MCF 10A (cell line): ENCODE results near the gene PHACTR2. TPM values are rescaled to one million over a fixed set of nuclear protein-coding genes. Genes with fewer than 3 reads are reported as not detected.

Experiments
- BruUV-seq: library from RNA; stranded (reverse); fragments of 400-500 nt; replicated peaks from 2 replicates; lab custom pipeline; 2021; lab: Mats Ljungman, UMichigan
- CTCF ChIA-PET: fragments of 300-600 bp; sonication (Branson Sonifier 250); formaldehyde crosslinking; extraction: SDS; loops from one replicate; lab custom pipeline; 2021; ENCODE audit warnings: antibody characterized with exemption, inconsistent platforms; lab: Yijun Ruan, JAX
- POLR2A ChIA-PET: fragments of 300-600, 350-650 bp; sonication (Branson Sonifier 250); formaldehyde crosslinking; extraction: SDS; loops from one replicate; lab custom pipeline; 2020; ENCODE audit warnings: antibody characterized with exemption, inconsistent platforms; lab: Yijun Ruan, JAX
- DNase-seq: peaks from one replicate; pipeline ENCODE4 v3.0.0-alpha.2; 2018; ENCODE audit not compliant: unreplicated experiment
- H3K27ac Mint-ChIP-seq: one replicate; pipeline ENCODE4 v1.8.0; 2022; ENCODE audit warnings: mild to moderate bottlenecking, low read depth, mixed read lengths; ENCODE audit not compliant: unreplicated experiment
- H3K27me3 Mint-ChIP-seq: one replicate; pipeline ENCODE4 v1.8.0; 2022; ENCODE audit warnings: mixed read lengths; ENCODE audit not compliant: insufficient read depth, unreplicated experiment
- H3K36me3 Mint-ChIP-seq: one replicate; pipeline ENCODE4 v1.8.0; 2022; ENCODE audit warnings: mild to moderate bottlenecking, moderate library complexity, mixed read lengths; ENCODE audit not compliant: insufficient read depth, unreplicated experiment
- H3K4me1 Mint-ChIP-seq: one replicate; pipeline ENCODE4 v1.8.0; 2022; ENCODE audit warnings: mixed read lengths; ENCODE audit not compliant: insufficient read depth, unreplicated experiment
- H3K4me3 Mint-ChIP-seq: one replicate; pipeline ENCODE4 v1.8.0; 2022; ENCODE audit warnings: mild to moderate bottlenecking, moderate library complexity, mixed read lengths; ENCODE audit not compliant: unreplicated experiment
- H3K9me3 Mint-ChIP-seq: one replicate; pipeline ENCODE4 v1.8.0; 2022; ENCODE audit warnings: mixed read lengths; ENCODE audit not compliant: unreplicated experiment
- CTCF ChIP-seq: fragments of 200-600 bp; IDR thresholded peaks from one replicate; pipeline ENCODE4 v1.8.0; 2022; ENCODE audit warnings: antibody characterized with exemption, mild to moderate bottlenecking; ENCODE audit not compliant: unreplicated experiment
- intact Hi-C: fragments of 100-400 bp; cut with micrococcal nuclease; formaldehyde crosslinking; loops from 2 replicates; pipeline ENCODE4 v1.14.1; 2022
- total RNA-seq: library from RNA; stranded (reverse); gene quantifications from 2 replicates; pipeline ENCODE4 v1.2.3, GENCODE V29; 2022

The PHACTR2 gene
- total RNA-seq, 1 experiment from 2014 or later = 34.4 TPM

DNA sequence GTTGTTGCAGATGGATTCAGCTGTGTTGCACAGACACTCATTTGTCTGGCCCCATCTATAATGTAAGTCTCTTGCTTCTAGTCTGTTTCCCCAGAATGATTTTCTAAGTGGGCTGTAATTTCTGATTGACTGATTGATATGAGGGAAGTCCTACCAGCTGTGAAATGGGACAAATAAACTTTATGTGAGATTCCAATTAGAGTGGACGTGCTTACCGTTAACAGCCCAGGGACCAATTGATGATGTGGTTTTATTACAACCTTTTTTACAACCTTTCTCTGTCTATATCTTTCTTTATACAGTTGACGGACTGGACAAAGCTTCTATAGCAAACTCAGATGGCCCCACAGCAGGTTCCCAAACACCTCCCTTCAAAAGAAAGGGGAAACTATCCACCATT is 33.9 kb downstream of the PHACTR2 start:
- Mint-ChIP-seq H3K27me3 (no peaks in the 10 kb centered on the region), H3K27ac (no peak overlapping the region)

GRCh38 chr6:143718472-143718871 is 40.7 kb downstream of the PHACTR2 start:
- DNase-seq = no peak
- peaks cover 6% of the 10 kb centered on the region for H3K4me1 Mint-ChIP-seq
- ChIA-PET POLR2A (no interaction called here), CTCF (no interaction called here)
- no peaks in the 10 kb centered on the region for H3K27me3 Mint-ChIP-seq
- intact Hi-C loops = no loop called here
- TF ChIP-seq CTCF = no peak
- no peaks in the 10 kb centered on the region for H3K36me3 Mint-ChIP-seq
- H3K9me3 Mint-ChIP-seq = no peaks in the 10 kb centered on the region
- no peak overlapping the region for H3K27ac Mint-ChIP-seq
- no TSS peak for BruUV-seq
- no peak overlapping the region for H3K4me3 Mint-ChIP-seq

More for the DNA sequence above, 33.9 kb downstream of the PHACTR2 start:
- Mint-ChIP-seq H3K36me3 (peaks cover 6% of the 10 kb centered on the region), H3K4me3 (no peak overlapping the region), H3K4me1 (no peaks in the 10 kb centered on the region), H3K9me3 (no peaks in the 10 kb centered on the region)
- intact Hi-C loops = no loop called here
- CTCF ChIA-PET = no interaction called here
- DNase-seq = no peak
- TF ChIP-seq CTCF = no peak
- no TSS peak for BruUV-seq
- POLR2A ChIA-PET = interaction anchor here (0.9 kb wide), 1 partner anchor 12 kb away, joined by 4 read pairs; no protein-coding TSS in a partner anchor

DNA sequence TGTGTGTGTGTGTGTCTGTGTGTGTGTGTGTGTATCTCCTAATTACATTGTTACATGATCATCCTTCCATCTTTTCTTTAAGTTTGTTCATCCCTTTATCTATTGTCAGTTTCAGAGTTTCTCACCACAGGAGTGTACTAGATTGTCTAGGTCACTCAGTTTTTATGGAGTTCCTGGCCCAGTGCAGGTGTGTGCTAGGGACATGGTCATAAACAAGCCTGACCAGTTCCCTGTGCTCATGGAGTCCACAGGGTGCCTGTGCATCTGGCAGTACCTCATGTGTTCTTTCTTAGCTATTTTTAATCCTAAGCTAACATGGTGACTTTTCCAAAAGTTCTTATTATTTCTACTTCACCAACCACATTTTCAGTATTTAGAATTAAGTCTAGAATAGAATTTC is 43.9 kb downstream of the PHACTR2 start:
- no peak for TF ChIP-seq CTCF
- Mint-ChIP-seq H3K36me3 (peaks cover 7% of the 10 kb centered on the region), H3K9me3 (no peaks in the 10 kb centered on the region), H3K4me3 (no peak overlapping the region), H3K27me3 (no peaks in the 10 kb centered on the region), H3K4me1 (peaks cover 6% of the 10 kb centered on the region), H3K27ac (no peak overlapping the region)
- ChIA-PET CTCF (no interaction called here), POLR2A (no interaction called here)
- intact Hi-C loops = no loop called here
- DNase-seq = no peak
- BruUV-seq = no TSS peak

- peaks cover 7% of the 10 kb centered on the region for H3K36me3 Mint-ChIP-seq
- POLR2A ChIA-PET = interaction anchor here (0.6 kb wide), 1 partner anchor 131 kb away, joined by 3 read pairs; no protein-coding TSS in a partner anchor
- CTCF ChIA-PET = interaction anchor here (0.6 to 0.7 kb wide), 2 partner anchors 323 to 379 kb away, joined by 3 read pairs; no protein-coding TSS in a partner anchor
- intact Hi-C loops = no loop called here
- H3K27ac Mint-ChIP-seq = no peak overlapping the region
- no peak for TF ChIP-seq CTCF
- no peak for DNase-seq
- no peak overlapping the region for H3K4me3 Mint-ChIP-seq
- no peaks in the 10 kb centered on the region for H3K9me3 Mint-ChIP-seq
- no peaks in the 10 kb centered on the region for H3K4me1 Mint-ChIP-seq
- no peaks in the 10 kb centered on the region for H3K27me3 Mint-ChIP-seq
- no TSS peak for BruUV-seq
Observed at GRCh38 chr6:143724876-143725275, 47.1 kb downstream of the PHACTR2 start.
